ENCODE measurements around the gene GRID2. TPM values are rescaled to one million over a fixed set of nuclear protein-coding genes. Genes with fewer than 3 reads are reported as not detected.

GRID2 gene
- total and polyA plus RNA-seq, 12 donors, result 0.55 to 4.0 (median 2.0) TPM

GRCh38 chr4:93731456-93731855 is 1427.7 kb downstream of the GRID2 start:
- H3K4me1 ChIP-seq (replicated peaks in 1 of 2), result no peaks in the 10 kb centered on the region
- intact Hi-C loops (cut with DNase I), result no loop called here
- H3K9me3 ChIP-seq (replicated peaks in 1 of 3), result no peaks in the 10 kb centered on the region
- no peak overlapping the region for H3K4me3 ChIP-seq
- WGBS, 4 donors, result 46 to 91% (median 78%) methylated on average over 1 of the region's 1 CpG
- H3K27me3 ChIP-seq, result no peaks in the 10 kb centered on the region
- no peaks in the 10 kb centered on the region for H3K36me3 ChIP-seq (replicated peaks in 1 of 2)
- H3K27ac ChIP-seq, result no peak overlapping the region
- DNase-seq, result peak in 4 of 7 donors; percentile 4 to 30 (median 16)
- no peak for TF ChIP-seq POLR2A (IDR thresholded peaks at IDR 0.05)
- TF ChIP-seq CTCF (IDR thresholded peaks at IDR 0.05), result no peak

- no peak for TF ChIP-seq POLR2A (IDR thresholded peaks at IDR 0.05)
- TF ChIP-seq CTCF (IDR thresholded peaks at IDR 0.05), result no peak
- Histone ChIP-seq H3K4me3 (no peak overlapping the region), H3K36me3 (replicated peaks in 1 of 2) (no peaks in the 10 kb centered on the region), H3K27me3 (no peaks in the 10 kb centered on the region), H3K4me1 (replicated peaks in 1 of 2) (no peaks in the 10 kb centered on the region), H3K9me3 (replicated peaks in 1 of 3) (no peaks in the 10 kb centered on the region), H3K27ac (no peak overlapping the region)
- 69 to 97% (median 75%) methylated on average over 1 of the region's 1 CpG for WGBS, 4 donors
- intact Hi-C loops (cut with DNase I), result no loop called here
- no peak for DNase-seq
These were observed 1428.7 kb downstream of the GRID2 start for GRCh38 chr4:93732509-93732908.

- Histone ChIP-seq H3K27me3 (no peaks in the 10 kb centered on the region), H3K4me3 (no peak overlapping the region), H3K36me3 (replicated peaks in 1 of 2) (no peaks in the 10 kb centered on the region), H3K27ac (no peak overlapping the region), H3K4me1 (replicated peaks in 1 of 2) (no peaks in the 10 kb centered on the region), H3K9me3 (replicated peaks in 1 of 3) (no peaks in the 10 kb centered on the region)
- no peak for DNase-seq
- intact Hi-C loops (cut with DNase I), result no loop called here
- TF ChIP-seq CTCF (IDR thresholded peaks at IDR 0.05) (no peak), POLR2A (IDR thresholded peaks at IDR 0.05) (no peak)
These were observed 1437.1 kb downstream of the GRID2 start for GRCh38 chr4:93740890-93741289.

GRCh38 chr4:93743022-93743421 is 1439.3 kb downstream of the GRID2 start:
- no peak for TF ChIP-seq CTCF (IDR thresholded peaks at IDR 0.05)
- no peak for TF ChIP-seq POLR2A (IDR thresholded peaks at IDR 0.05)
- no peaks in the 10 kb centered on the region for H3K27me3 ChIP-seq
- no peaks in the 10 kb centered on the region for H3K36me3 ChIP-seq (replicated peaks in 1 of 2)
- DNase-seq, result no peak
- H3K4me3 ChIP-seq, result no peak overlapping the region
- no peaks in the 10 kb centered on the region for H3K9me3 ChIP-seq (replicated peaks in 1 of 3)
- H3K27ac ChIP-seq, result no peak overlapping the region
- intact Hi-C loops (cut with DNase I), result no loop called here
- WGBS, 4 donors, result 72 to 87% (median 82%) methylated on average over 2 of the region's 2 CpGs
- no peaks in the 10 kb centered on the region for H3K4me1 ChIP-seq (replicated peaks in 1 of 2)
